Tibial nerve (tissue), 4 donors: ENCODE results near the gene DPH5. TPM values are rescaled to one million over a fixed set of nuclear protein-coding genes. Genes with fewer than 3 reads are reported as not detected.
A peak's percentile ranks its signal among the peaks of the same experiment; 100 is the strongest.

Source experiments
- DNase-seq, 2 donors: peaks; one replicate each; pipeline ENCODE4 v3.0.0-alpha.2; 2019; ENCODE audit warnings: low spot score in 2 of 2
- H3K27ac ChIP-seq, 4 donors: fragments of 200-600 bp; sonication (generic) in 3 of 4; one replicate each; pipeline ENCODE4 v1.5.1; 2017 to 2019; ENCODE audit warnings: mild to moderate bottlenecking in 1 of 4
- H3K27me3 ChIP-seq, 2 donors: fragments of 200-600 bp; sonication (generic) in 1 of 2; one replicate each; pipeline versions ENCODE4 v1.5.1 to v1.6.0; 2017 to 2019
- H3K36me3 ChIP-seq, 3 donors: fragments of 200-600 bp; sonication (generic); one replicate each; pipeline ENCODE4 v1.5.1; 2018 to 2019
- H3K4me1 ChIP-seq, 4 donors: fragments of 200-600 bp; sonication (generic) in 3 of 4; one replicate each; pipeline ENCODE4 v1.5.1; 2017 to 2019
- H3K4me3 ChIP-seq, 4 donors: fragments of 200-600 bp; sonication (generic) in 3 of 4; one replicate each; pipeline ENCODE4 v1.5.1; 2017 to 2019; ENCODE audit warnings: mild to moderate bottlenecking in 1 of 4, moderate library complexity in 1 of 4
- H3K9me3 ChIP-seq, 4 donors: fragments of 200-600 bp; sonication (generic) in 3 of 4; one replicate each; pipeline ENCODE4 v1.5.1; 2017 to 2019
- EP300 ChIP-seq, 2 donors: sonication (generic); formaldehyde crosslinking; IDR thresholded peaks; one replicate each; pipeline ENCODE4 v1.6.1; 2017; ENCODE audit warnings: antibody characterized with exemption in 2 of 2, mild to moderate bottlenecking in 1 of 2
- POLR2A ChIP-seq, 2 donors: fragments of 450-650 bp; IDR thresholded peaks; one replicate each; pipeline ENCODE4 v1.6.1; 2017; ENCODE audit warnings: antibody characterized with exemption in 2 of 2, mild to moderate bottlenecking in 2 of 2, moderate library complexity in 2 of 2
- WGBS, 2 donors: methylation state at CpG; one replicate each; pipeline ENCODE4 v1.1.5; 2018; 5-methylcytosine and 5-hydroxymethylcytosine counted together
- total RNA-seq, 4 donors: library from RNA; depleted of rRNA; stranded (reverse); fragments of >200 nt; gene quantifications; one replicate each; pipeline ENCODE4 v1.1.0, GENCODE V29; 2016
- TF ChIP-seq, protein P1 (sequence below), 5 experiments: fragments of 200-600 bp in 3 of 5; fragments of 450-650 bp in 2 of 5; sonication (generic) in 3 of 5; IDR thresholded peaks; one replicate each; pipeline ENCODE4 v1.5.1; 2016 to 2019; ENCODE audit warnings: antibody characterized with exemption in 5 of 5, mild to moderate bottlenecking in 3 of 5, moderate library complexity in 2 of 5

Gene DPH5
- total RNA-seq, 4 donors from 2014 or later, result 11.0 to 21.9 (median 17.8) TPM

- DNase-seq, result no peak
- Histone ChIP-seq H3K9me3 (no peaks in the 10 kb centered on the region), H3K4me1 (no peaks in the 10 kb centered on the region), H3K4me3 (no peak overlapping the region), H3K27me3 (no peaks in the 10 kb centered on the region), H3K27ac (peak overlapping the region in 1 of 4 donors; percentile 20), H3K36me3 (peaks cover 0 to 50% (median 0%) of the 10 kb centered on the region in 3 donors)
- 51 to 53% methylated on average over 4 of the region's 4 CpGs for whole genome bisulfite sequencing, 2 donors
- TF ChIP-seq EP300 (IDR thresholded peaks at IDR 0.05), result no peak
These were observed 30.2 kb downstream of the DPH5 start for GRCh38 chr1:100995198-100995988.

- H3K9me3 ChIP-seq, result no peaks in the 10 kb centered on the region
- H3K4me3 ChIP-seq, result no peak overlapping the region
- H3K36me3 ChIP-seq, result peaks cover 0 to 40% (median 0%) of the 10 kb centered on the region in 3 donors
- peaks cover 0 to 11% (median 0%) of the 10 kb centered on the region in 4 donors for H3K4me1 ChIP-seq
- no peak for TF ChIP-seq EP300 (IDR thresholded peaks at IDR 0.05)
- no peak for DNase-seq
- H3K27me3 ChIP-seq, result no peaks in the 10 kb centered on the region
- H3K27ac ChIP-seq, result peak overlapping the region in 2 of 4 donors; percentile 1 to 29
- 41 to 45% methylated on average over 2 of the region's 2 CpGs for WGBS, 2 donors
These were observed 36.1 kb downstream of the DPH5 start for GRCh38 chr1:100989306-100990077.

- H3K4me1 ChIP-seq, result peaks cover 0 to 11% (median 0%) of the 10 kb centered on the region in 4 donors
- no peaks in the 10 kb centered on the region for H3K9me3 ChIP-seq
- H3K27me3 ChIP-seq, result no peaks in the 10 kb centered on the region
- no peak overlapping the region for H3K27ac ChIP-seq
- DNase-seq, result no peak
- TF ChIP-seq POLR2A (IDR thresholded peaks at IDR 0.05), result no peak
- TF ChIP-seq EP300 (IDR thresholded peaks at IDR 0.05), result no peak
- TF ChIP-seq, protein P1, sequence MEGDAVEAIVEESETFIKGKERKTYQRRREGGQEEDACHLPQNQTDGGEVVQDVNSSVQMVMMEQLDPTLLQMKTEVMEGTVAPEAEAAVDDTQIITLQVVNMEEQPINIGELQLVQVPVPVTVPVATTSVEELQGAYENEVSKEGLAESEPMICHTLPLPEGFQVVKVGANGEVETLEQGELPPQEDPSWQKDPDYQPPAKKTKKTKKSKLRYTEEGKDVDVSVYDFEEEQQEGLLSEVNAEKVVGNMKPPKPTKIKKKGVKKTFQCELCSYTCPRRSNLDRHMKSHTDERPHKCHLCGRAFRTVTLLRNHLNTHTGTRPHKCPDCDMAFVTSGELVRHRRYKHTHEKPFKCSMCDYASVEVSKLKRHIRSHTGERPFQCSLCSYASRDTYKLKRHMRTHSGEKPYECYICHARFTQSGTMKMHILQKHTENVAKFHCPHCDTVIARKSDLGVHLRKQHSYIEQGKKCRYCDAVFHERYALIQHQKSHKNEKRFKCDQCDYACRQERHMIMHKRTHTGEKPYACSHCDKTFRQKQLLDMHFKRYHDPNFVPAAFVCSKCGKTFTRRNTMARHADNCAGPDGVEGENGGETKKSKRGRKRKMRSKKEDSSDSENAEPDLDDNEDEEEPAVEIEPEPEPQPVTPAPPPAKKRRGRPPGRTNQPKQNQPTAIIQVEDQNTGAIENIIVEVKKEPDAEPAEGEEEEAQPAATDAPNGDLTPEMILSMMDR (IDR thresholded peaks at IDR 0.05), result no peak
- WGBS, 2 donors, result 65 to 78% methylated on average over 3 of the region's 3 CpGs
- H3K4me3 ChIP-seq, result no peak overlapping the region
- peaks cover 0 to 47% (median 0%) of the 10 kb centered on the region in 3 donors for H3K36me3 ChIP-seq
These were observed 37.5 kb downstream of the DPH5 start for GRCh38 chr1:100988121-100988520.

DNA sequence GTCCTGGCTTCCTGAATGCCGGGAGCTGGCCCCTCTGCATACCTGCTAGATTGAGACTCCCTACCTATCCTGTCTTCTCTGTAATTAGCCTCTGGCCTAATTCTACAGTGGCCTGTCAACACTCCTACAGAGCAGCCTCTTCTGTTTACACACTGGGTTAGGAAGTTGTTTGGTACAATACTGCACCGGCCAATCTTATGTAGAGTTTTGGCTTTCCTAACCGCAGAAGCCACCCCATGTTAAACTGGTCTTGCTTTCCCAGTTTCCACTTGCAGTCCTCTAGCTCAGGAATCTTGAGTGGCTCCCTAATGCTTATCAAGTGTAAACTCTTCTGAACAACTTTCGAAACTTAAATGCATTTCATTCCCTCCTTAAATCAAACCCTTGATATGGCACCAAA, 42.8 kb downstream of the DPH5 start:
- no peak for DNase-seq
- H3K4me3 ChIP-seq, result no peak overlapping the region
- no peak for TF ChIP-seq POLR2A (IDR thresholded peaks at IDR 0.05)
- no peak for TF ChIP-seq EP300 (IDR thresholded peaks at IDR 0.05)
- TF ChIP-seq, protein P1 (IDR thresholded peaks at IDR 0.05), result no peak
- H3K27me3 ChIP-seq, result no peaks in the 10 kb centered on the region
- WGBS, 2 donors, result 95 to 97% methylated on average over 4 of the region's 4 CpGs
- no peak overlapping the region for H3K27ac ChIP-seq
- H3K36me3 ChIP-seq, result peaks cover 0 to 30% (median 0%) of the 10 kb centered on the region in 3 donors
- no peaks in the 10 kb centered on the region for H3K4me1 ChIP-seq
- H3K9me3 ChIP-seq, result no peaks in the 10 kb centered on the region

- DNase-seq, result no peak
- TF ChIP-seq, protein P1 (IDR thresholded peaks at IDR 0.05), result no peak
- WGBS, 2 donors, result 97% methylated on average over 2 of the region's 2 CpGs
- no peaks in the 10 kb centered on the region for H3K27me3 ChIP-seq
- H3K4me3 ChIP-seq, result no peak overlapping the region
- peaks cover 0 to 44% (median 0%) of the 10 kb centered on the region in 3 donors for H3K36me3 ChIP-seq
- no peaks in the 10 kb centered on the region for H3K9me3 ChIP-seq
- no peaks in the 10 kb centered on the region for H3K4me1 ChIP-seq
- no peak overlapping the region for H3K27ac ChIP-seq
These were observed 46.0 kb downstream of the DPH5 start for GRCh38 chr1:100979631-100980030.

- no peak for DNase-seq
- H3K36me3 ChIP-seq, result peaks cover 0 to 28% (median 0%) of the 10 kb centered on the region in 3 donors
- H3K27me3 ChIP-seq, result no peaks in the 10 kb centered on the region
- H3K4me1 ChIP-seq, result no peaks in the 10 kb centered on the region
- H3K27ac ChIP-seq, result no peak overlapping the region
- TF ChIP-seq EP300 (IDR thresholded peaks at IDR 0.05) (no peak), POLR2A (IDR thresholded peaks at IDR 0.05) (no peak)
- TF ChIP-seq, protein P1 (IDR thresholded peaks at IDR 0.05), result no peak
- no peak overlapping the region for H3K4me3 ChIP-seq
- no peaks in the 10 kb centered on the region for H3K9me3 ChIP-seq
- 78 to 88% methylated on average over 1 of the region's 1 CpG for WGBS, 2 donors
These were observed 48.6 kb downstream of the DPH5 start for GRCh38 chr1:100976936-100977335.
